Measurements from ENCODE around the gene RAET1E.

DNA sequence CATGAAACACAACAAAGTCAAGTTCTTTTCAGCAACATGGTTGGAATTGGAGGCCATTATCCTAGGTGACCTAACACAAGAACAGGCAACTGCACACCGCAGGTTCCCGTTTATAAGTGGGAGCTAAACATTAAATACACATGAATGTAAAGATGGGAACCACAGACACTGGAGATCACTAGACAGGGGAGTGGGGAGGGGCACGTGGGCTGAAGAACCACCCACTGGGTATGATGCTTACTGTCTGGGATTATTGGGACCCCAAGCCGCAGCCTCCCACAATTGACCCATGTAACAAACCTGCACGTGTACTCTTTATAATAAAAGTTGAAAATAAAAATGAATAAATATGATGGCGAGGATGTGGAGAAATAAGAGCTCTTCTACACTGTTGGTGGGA, 33.6 kb upstream of the RAET1E start:
- TF ChIP-seq, protein P1, sequence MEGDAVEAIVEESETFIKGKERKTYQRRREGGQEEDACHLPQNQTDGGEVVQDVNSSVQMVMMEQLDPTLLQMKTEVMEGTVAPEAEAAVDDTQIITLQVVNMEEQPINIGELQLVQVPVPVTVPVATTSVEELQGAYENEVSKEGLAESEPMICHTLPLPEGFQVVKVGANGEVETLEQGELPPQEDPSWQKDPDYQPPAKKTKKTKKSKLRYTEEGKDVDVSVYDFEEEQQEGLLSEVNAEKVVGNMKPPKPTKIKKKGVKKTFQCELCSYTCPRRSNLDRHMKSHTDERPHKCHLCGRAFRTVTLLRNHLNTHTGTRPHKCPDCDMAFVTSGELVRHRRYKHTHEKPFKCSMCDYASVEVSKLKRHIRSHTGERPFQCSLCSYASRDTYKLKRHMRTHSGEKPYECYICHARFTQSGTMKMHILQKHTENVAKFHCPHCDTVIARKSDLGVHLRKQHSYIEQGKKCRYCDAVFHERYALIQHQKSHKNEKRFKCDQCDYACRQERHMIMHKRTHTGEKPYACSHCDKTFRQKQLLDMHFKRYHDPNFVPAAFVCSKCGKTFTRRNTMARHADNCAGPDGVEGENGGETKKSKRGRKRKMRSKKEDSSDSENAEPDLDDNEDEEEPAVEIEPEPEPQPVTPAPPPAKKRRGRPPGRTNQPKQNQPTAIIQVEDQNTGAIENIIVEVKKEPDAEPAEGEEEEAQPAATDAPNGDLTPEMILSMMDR (IDR thresholded peaks at IDR 0.05) = no peak
- TF ChIP-seq POLR2A (IDR thresholded peaks at IDR 0.05) (no peak), EP300 (IDR thresholded peaks at IDR 0.05) (no peak)
